HG02852 (cell line): Measurements from ENCODE around the gene SKI.
"Not testable (repeated sequence)": the region's sequence is repeated elsewhere in the genome, so short reads cannot be mapped to it uniquely, and the experiment has no call there.

Source experiments
- ATAC-seq: cut with Tn5 transposase; IDR thresholded peaks from one replicate; pipeline ENCODE4 v1.9.1; 2021; ENCODE audit warnings: mild to moderate bottlenecking, moderate library complexity; ENCODE audit not compliant: unreplicated experiment

Gene SKI

GRCh38 chr1:2259668-2260402 is 31.7 kb downstream of the SKI start:
- no peak for ATAC-seq

GRCh38 chr1:2260470-2260869 is 32.4 kb downstream of the SKI start:
- ATAC-seq = not testable (repeated sequence)

- no peak for ATAC-seq
These were observed 32.8 kb downstream of the SKI start for GRCh38 chr1:2260917-2261316.

GRCh38 chr1:2261476-2262395 is 33.6 kb downstream of the SKI start:
- not testable (repeated sequence) for ATAC-seq

- no peak for ATAC-seq
These were observed 38.3 kb downstream of the SKI start for GRCh38 chr1:2266301-2266975.

- ATAC-seq = no peak
These were observed 39.1 kb downstream of the SKI start for GRCh38 chr1:2267051-2267830.

- ATAC-seq = no peak
These were observed 39.7 kb downstream of the SKI start for GRCh38 chr1:2267862-2268261.

GRCh38 chr1:2268285-2269056 is 40.4 kb downstream of the SKI start:
- ATAC-seq = no peak

- no peak for ATAC-seq
These were observed 41.2 kb downstream of the SKI start for GRCh38 chr1:2269193-2269921.

- ATAC-seq = no peak
These were observed 41.8 kb downstream of the SKI start for GRCh38 chr1:2269922-2270259.

- no peak for ATAC-seq
These were observed 42.4 kb downstream of the SKI start for GRCh38 chr1:2270260-2271100.

- no peak for ATAC-seq
These were observed 43.1 kb downstream of the SKI start for GRCh38 chr1:2271211-2271721.

- no peak for ATAC-seq
These were observed 43.9 kb downstream of the SKI start for GRCh38 chr1:2271841-2272655.

GRCh38 chr1:2272686-2273400 is 44.7 kb downstream of the SKI start:
- ATAC-seq = no peak

GRCh38 chr1:2273401-2274090 is 45.4 kb downstream of the SKI start:
- no peak for ATAC-seq

GRCh38 chr1:2274231-2274928 is 46.3 kb downstream of the SKI start:
- ATAC-seq = no peak
